Adrenal gland (tissue), 5 donors: ENCODE data around the gene FOXE3.

Experiments
- CTCF ChIP-seq, 6 experiments: fragments of 450-650 bp in 4 of 6; fragments of 200-600 bp in 2 of 6; sonication (generic) in 1 of 6; IDR thresholded peaks; 1 replicate in 5 of 6; 2 replicates in 1 of 6; pipeline versions ENCODE4 v1.5.1 to v1.8.0; 2016 to 2021; ENCODE audit warnings: antibody characterized with exemption in 6 of 6, mild to moderate bottlenecking in 2 of 6, moderate library complexity in 1 of 6
- POLR2A ChIP-seq, 2 donors: fragments of 450-650 bp; IDR thresholded peaks; one replicate each; pipeline ENCODE4 v1.6.1; 2017; ENCODE audit warnings: antibody characterized with exemption in 2 of 2, mild to moderate bottlenecking in 2 of 2, moderate library complexity in 1 of 2
- donor health status: DM: no; HTN: no; CAD: no.

GRCh38 chr1:47371016-47371517 is 45.0 kb upstream of the FOXE3 start:
- TF ChIP-seq CTCF (IDR thresholded peaks at IDR 0.05) = no peak
- no peak for TF ChIP-seq POLR2A (IDR thresholded peaks at IDR 0.05)
